Right lobe of liver (tissue), 6 donors: Measurements from ENCODE around the gene PDE4B. TPM values are rescaled to one million over a fixed set of nuclear protein-coding genes. Genes with fewer than 3 reads are reported as not detected.

Experiments used
- ATAC-seq, 4 donors: fragments of 200-7000 bp; cut with Tn5 transposase; one replicate each; pipeline ENCODE4 v1.9.1; 2020; ENCODE audit warnings: mild to moderate bottlenecking in 4 of 4, moderate library complexity in 4 of 4
- DNase-seq, 3 donors: peaks; one replicate each; pipeline ENCODE4 v3.0.0-alpha.2; 2020
- H3K27ac ChIP-seq, 3 donors: fragments of 200-600 bp; one replicate each; pipeline ENCODE4 v1.8.0; 2022
- H3K27me3 ChIP-seq, 2 donors: fragments of 200-600 bp; one replicate each; pipeline ENCODE4 v1.8.0; 2022
- H3K36me3 ChIP-seq, 4 donors: fragments of 200-600 bp; sonication (generic) in 1 of 4; one replicate each; pipeline versions ENCODE4 v1.5.1 to v1.8.0; 2017 to 2022; ENCODE audit warnings: control low read depth in 1 of 4
- H3K4me1 ChIP-seq, 4 donors: fragments of 200-600 bp; sonication (generic) in 1 of 4; one replicate each; pipeline versions ENCODE4 v1.5.1 to v1.8.0; 2017 to 2022; ENCODE audit warnings: control low read depth in 1 of 4
- H3K4me3 ChIP-seq, 3 donors: fragments of 200-600 bp; one replicate each; pipeline ENCODE4 v1.8.0; 2022
- H3K9me3 ChIP-seq, 4 donors: fragments of 200-600 bp; sonication (generic) in 1 of 4; one replicate each; pipeline versions ENCODE4 v1.5.1 to v1.8.0; 2017 to 2022; ENCODE audit warnings: control low read depth in 1 of 4
- CTCF ChIP-seq, 4 donors: fragments of 200-600 bp in 3 of 4; fragments of 450-650 bp in 1 of 4; IDR thresholded peaks; one replicate each; pipeline versions ENCODE4 v1.5.1 to v1.8.0; 2016 to 2022; ENCODE audit warnings: antibody characterized with exemption in 4 of 4, mild to moderate bottlenecking in 2 of 4
- POLR2A ChIP-seq: fragments of 450-650 bp; IDR thresholded peaks from one replicate; pipeline ENCODE4 v1.6.1; 2017; ENCODE audit warnings: antibody characterized with exemption, mild to moderate bottlenecking
- WGBS: methylation state at CpG from one replicate; pipeline ENCODE4 v1.1.6; 2018; ENCODE audit warnings: low coverage, low lambda C conversion rate; ENCODE audit not compliant: insufficient coverage; ENCODE audit errors: missing lambda C conversion rate; 5-methylcytosine and 5-hydroxymethylcytosine counted together
- intact Hi-C, 2 donors: fragments of 100-400 bp; cut with DNase I; formaldehyde crosslinking; loops; one replicate each; pipeline versions ENCODE4 v1.11.2 to v1.14.1; 2022
- total RNA-seq, 6 experiments: library from RNA; depleted of rRNA in 2 of 6; stranded (reverse); fragments of >200 nt in 2 of 6; fragmentation: NEBNext Ultra II Directional in 3 of 6; extraction: Animal tissue kit (Norgen Biotek cat#: 25700) in 3 of 6; gene quantifications; one replicate each; pipeline versions ENCODE4 v1.1.0 to v1.2.4, GENCODE V29; 2016 to 2023
- donor health status: DM: no; HTN: yes; CAD: no.
- donor health status: DM: no; HTN: no; CAD: no.
- donor health status: DM: no; HTN: no; CAD: no.
- donor health status: DM: no; HTN: yes; CAD: no.
- donor health status: DM: no; HTN: yes; CAD: no.

The PDE4B gene
- total RNA-seq, 6 experiments from 2014 or later = 1.4 to 6.4 (median 2.4) TPM

DNA sequence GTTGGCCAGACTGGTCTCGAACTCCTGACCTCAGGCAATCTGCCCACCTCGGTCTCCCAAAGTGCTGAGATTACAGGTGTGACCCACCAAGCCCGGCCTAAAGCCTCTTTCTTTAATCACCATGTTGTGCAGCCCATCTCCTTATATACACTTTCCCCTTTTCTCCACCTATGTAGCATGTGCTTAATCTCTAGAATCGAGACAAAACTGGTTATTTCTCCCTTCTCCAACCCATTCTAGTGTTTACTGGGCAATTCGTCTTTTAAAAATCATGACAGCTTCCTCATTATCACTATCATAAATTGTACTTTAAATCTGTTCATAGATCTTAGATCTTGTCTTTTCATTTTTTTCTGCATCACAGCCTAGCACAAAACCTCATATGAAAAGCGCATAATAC lies 285.7 kb downstream of the PDE4B start:
- H3K9me3 ChIP-seq = no peaks in the 10 kb centered on the region
- no peak overlapping the region for H3K27ac ChIP-seq
- ATAC-seq (no peak), DNase-seq (no peak)
- no peak overlapping the region for H3K4me3 ChIP-seq
- no peaks in the 10 kb centered on the region for H3K36me3 ChIP-seq
- TF ChIP-seq CTCF (IDR thresholded peaks at IDR 0.05) (no peak), POLR2A (no peak)
- WGBS = 70% methylated on average over 6 of the region's 6 CpGs
- H3K27me3 ChIP-seq = no peaks in the 10 kb centered on the region
- intact Hi-C loops = no loop called here
- no peaks in the 10 kb centered on the region for H3K4me1 ChIP-seq

DNA sequence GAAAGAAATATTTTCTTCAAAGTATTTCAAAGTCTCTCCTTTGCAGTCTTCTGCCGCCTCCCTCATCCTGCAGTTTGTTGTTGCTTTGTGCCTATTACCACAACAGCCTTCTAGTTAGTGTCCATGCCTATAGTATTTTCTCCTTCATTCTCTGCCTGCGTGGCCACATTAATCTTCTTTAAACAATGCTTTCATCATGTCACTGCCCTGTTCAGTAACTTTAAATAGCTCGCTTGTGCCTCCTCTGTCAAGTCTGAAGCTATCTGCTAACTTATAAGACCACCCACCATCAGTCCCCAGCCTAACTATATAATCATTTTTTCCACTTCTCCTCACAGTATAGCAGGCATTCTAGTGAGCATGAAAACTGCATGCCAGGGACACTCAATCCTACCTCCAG lies 290.3 kb downstream of the PDE4B start:
- no peak overlapping the region for H3K27ac ChIP-seq
- DNase-seq = no peak
- TF ChIP-seq CTCF (IDR thresholded peaks at IDR 0.05) (no peak), POLR2A (no peak)
- no peaks in the 10 kb centered on the region for H3K36me3 ChIP-seq
- ATAC-seq = no peak
- H3K27me3 ChIP-seq = no peaks in the 10 kb centered on the region
- no peaks in the 10 kb centered on the region for H3K4me1 ChIP-seq
- no peaks in the 10 kb centered on the region for H3K9me3 ChIP-seq
- intact Hi-C loops = no loop called here
- 76% methylated on average over 3 of the region's 3 CpGs for WGBS
- H3K4me3 ChIP-seq = no peak overlapping the region

- TF ChIP-seq POLR2A (no peak), CTCF (IDR thresholded peaks at IDR 0.05) (no peak)
- no peak overlapping the region for H3K27ac ChIP-seq
- H3K4me1 ChIP-seq = no peaks in the 10 kb centered on the region
- H3K9me3 ChIP-seq = no peaks in the 10 kb centered on the region
- no peaks in the 10 kb centered on the region for H3K36me3 ChIP-seq
- H3K27me3 ChIP-seq = no peaks in the 10 kb centered on the region
- no peak for DNase-seq
- no peak overlapping the region for H3K4me3 ChIP-seq
- intact Hi-C loops = no loop called here
- ATAC-seq = no peak
These were observed 291.7 kb downstream of the PDE4B start for GRCh38 chr1:66084442-66084841.

DNA sequence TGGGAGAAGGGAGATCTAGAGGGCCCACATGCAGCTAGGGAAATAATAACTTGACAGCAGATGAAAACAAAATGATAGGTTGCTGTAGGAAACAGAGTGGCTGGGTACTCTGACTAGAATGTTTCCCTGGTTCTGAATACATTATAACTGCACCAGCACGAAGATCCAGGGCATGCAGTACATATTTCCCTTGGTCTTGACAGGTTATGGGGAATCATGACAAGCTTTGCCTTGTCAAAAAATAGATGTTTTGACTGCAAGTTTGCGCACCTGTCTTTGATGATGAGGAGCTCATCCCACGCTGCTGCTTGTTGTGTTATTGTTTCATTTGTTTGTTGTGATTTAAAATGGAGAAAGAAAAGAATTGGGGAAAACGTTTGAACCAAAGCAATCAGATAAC lies 292.9 kb downstream of the PDE4B start:
- Histone ChIP-seq H3K27ac (no peak overlapping the region), H3K4me3 (no peak overlapping the region), H3K36me3 (no peaks in the 10 kb centered on the region), H3K9me3 (no peaks in the 10 kb centered on the region), H3K4me1 (no peaks in the 10 kb centered on the region), H3K27me3 (no peaks in the 10 kb centered on the region)
- TF ChIP-seq POLR2A (no peak), CTCF (IDR thresholded peaks at IDR 0.05) (no peak)
- ATAC-seq = no peak
- 59% methylated on average over 4 of the region's 4 CpGs for WGBS
- no peak for DNase-seq
- intact Hi-C loops = no loop called here

- TF ChIP-seq POLR2A = no peak
- no peak for TF ChIP-seq CTCF (IDR thresholded peaks at IDR 0.05)
- ATAC-seq (no peak), DNase-seq (no peak)
- intact Hi-C loops = no loop called here
- H3K4me1 ChIP-seq = no peaks in the 10 kb centered on the region
- no peak overlapping the region for H3K4me3 ChIP-seq
- no peaks in the 10 kb centered on the region for H3K36me3 ChIP-seq
- H3K9me3 ChIP-seq = no peaks in the 10 kb centered on the region
- no peak overlapping the region for H3K27ac ChIP-seq
- WGBS = 56% methylated on average over 3 of the region's 3 CpGs
- H3K27me3 ChIP-seq = no peaks in the 10 kb centered on the region
These were observed 296.1 kb downstream of the PDE4B start for GRCh38 chr1:66088787-66089186.
